Mucosa of descending colon (tissue), 3 donors: ENCODE measurements around the gene FGD4. TPM values are rescaled to one million over a fixed set of nuclear protein-coding genes. Genes with fewer than 3 reads are reported as not detected.

ENCODE experiments used
- ATAC-seq: fragments of 200-7000 bp; cut with Tn5 transposase; one replicate; pipeline ENCODE4 v1.9.1; 2020; ENCODE audit warnings: mild to moderate bottlenecking, moderate library complexity
- DNase-seq, 3 donors: peaks; one replicate each; pipeline ENCODE4 v3.0.0-alpha.2; 2020
- H3K36me3 ChIP-seq: fragments of 200-600 bp; one replicate; pipeline ENCODE4 v1.8.0; 2021; ENCODE audit warnings: low read depth, mild to moderate bottlenecking
- H3K4me1 ChIP-seq: fragments of 200-600 bp; one replicate; pipeline ENCODE4 v1.8.0; 2021; ENCODE audit warnings: low read depth, mild to moderate bottlenecking
- H3K4me3 ChIP-seq: fragments of 200-600 bp; one replicate; pipeline ENCODE4 v1.8.0; 2021; ENCODE audit warnings: mild to moderate bottlenecking
- H3K9me3 ChIP-seq: fragments of 200-600 bp; one replicate; pipeline ENCODE4 v1.8.0; 2021; ENCODE audit warnings: mild to moderate bottlenecking
- CTCF ChIP-seq: fragments of 200-600 bp; IDR thresholded peaks from one replicate; pipeline ENCODE4 v1.8.0; 2022; ENCODE audit warnings: antibody characterized with exemption, mild to moderate bottlenecking
- intact Hi-C, 2 donors: fragments of 100-400 bp; cut with DNase I in 1 of 2; cut with micrococcal nuclease in 1 of 2; formaldehyde crosslinking; loops; one replicate each; pipeline versions ENCODE4 v1.11.0 to v1.11.1; 2022; cut with DNase I, micrococcal nuclease
- total RNA-seq, 3 donors: library from RNA; stranded (reverse); fragmentation: NEBNext Ultra II Directional in 2 of 3; extraction: Animal tissue kit (Norgen Biotek cat#: 25700) in 2 of 3; gene quantifications; one replicate each; pipeline versions ENCODE4 v1.2.1 to v1.2.4, GENCODE V29; 2021 to 2023
- donor health status: DM: no; HTN: no; CAD: no; lungs with moderate emphysema.
- donor health status: DM: no; HTN: no; CAD: no.
- donor health status: DM: no; HTN: yes; CAD: no.

Gene FGD4
- total RNA-seq, 3 donors from 2014 or later = 31.5 to 66.7 (median 51.7) TPM

GRCh38 chr12:32402946-32403345, 3.6 kb downstream of the FGD4 start:
- Histone ChIP-seq H3K4me1 (peaks cover 17% of the 10 kb centered on the region), H3K4me3 (no peak overlapping the region), H3K9me3 (no peaks in the 10 kb centered on the region), H3K36me3 (no peaks in the 10 kb centered on the region)
- TF ChIP-seq CTCF = no peak
- intact Hi-C loops = no loop called here
- DNase-seq (no peak), ATAC-seq (no peak)

- DNase-seq = no peak
- Histone ChIP-seq H3K36me3 (no peaks in the 10 kb centered on the region), H3K4me3 (no peak overlapping the region), H3K9me3 (no peaks in the 10 kb centered on the region), H3K4me1 (no peaks in the 10 kb centered on the region)
- no peak for ATAC-seq
- no peak for TF ChIP-seq CTCF
- intact Hi-C loops = no loop called here
These were observed 8.4 kb downstream of the FGD4 start for GRCh38 chr12:32407795-32408194.

- H3K36me3 ChIP-seq = no peaks in the 10 kb centered on the region
- intact Hi-C loops = no loop called here
- ATAC-seq = no peak
These were observed 14.1 kb downstream of the FGD4 start for GRCh38 chr12:32413412-32413811.

GRCh38 chr12:32418221-32418620, 18.9 kb downstream of the FGD4 start:
- ATAC-seq (no peak), DNase-seq (no peak)
- intact Hi-C loops = no loop called here
- no peak overlapping the region for H3K4me3 ChIP-seq
- H3K4me1 ChIP-seq = peaks cover 6% of the 10 kb centered on the region
- no peaks in the 10 kb centered on the region for H3K9me3 ChIP-seq
- no peak for TF ChIP-seq CTCF
- no peaks in the 10 kb centered on the region for H3K36me3 ChIP-seq

More at GRCh38 chr12:32413412-32413811, 14.1 kb downstream of the FGD4 start:
- Histone ChIP-seq H3K9me3 (no peaks in the 10 kb centered on the region), H3K4me1 (peaks cover 6% of the 10 kb centered on the region), H3K4me3 (no peak overlapping the region)
- DNase-seq = no peak
- TF ChIP-seq CTCF = no peak

GRCh38 chr12:32418903-32419519, 19.7 kb downstream of the FGD4 start:
- no peak for TF ChIP-seq CTCF
- intact Hi-C loops = no loop called here
- Histone ChIP-seq H3K4me3 (no peak overlapping the region), H3K36me3 (no peaks in the 10 kb centered on the region), H3K9me3 (no peaks in the 10 kb centered on the region), H3K4me1 (peaks cover 5% of the 10 kb centered on the region)
- DNase-seq = no peak
- ATAC-seq = peak; percentile 38

GRCh38 chr12:32419520-32419960, 20.2 kb downstream of the FGD4 start:
- no peaks in the 10 kb centered on the region for H3K36me3 ChIP-seq
- H3K9me3 ChIP-seq = no peaks in the 10 kb centered on the region
- DNase-seq (no peak), ATAC-seq (peak; percentile 27)
- H3K4me3 ChIP-seq = no peak overlapping the region
- H3K4me1 ChIP-seq = peaks cover 5% of the 10 kb centered on the region
- no peak for TF ChIP-seq CTCF
- intact Hi-C loops = no loop called here
